GM18520 (cell line): ENCODE measurements around the gene NUMA1.

ENCODE experiments used
- ATAC-seq: cut with Tn5 transposase; IDR thresholded peaks from one replicate; pipeline ENCODE4 v1.9.1; 2021; ENCODE audit not compliant: unreplicated experiment

The NUMA1 gene

GRCh38 chr11:71979094-71979493 lies 101.2 kb downstream of the NUMA1 start:
- ATAC-seq = no peak

- no peak for ATAC-seq
These were observed 102.5 kb downstream of the NUMA1 start for GRCh38 chr11:71977743-71978418.

DNA sequence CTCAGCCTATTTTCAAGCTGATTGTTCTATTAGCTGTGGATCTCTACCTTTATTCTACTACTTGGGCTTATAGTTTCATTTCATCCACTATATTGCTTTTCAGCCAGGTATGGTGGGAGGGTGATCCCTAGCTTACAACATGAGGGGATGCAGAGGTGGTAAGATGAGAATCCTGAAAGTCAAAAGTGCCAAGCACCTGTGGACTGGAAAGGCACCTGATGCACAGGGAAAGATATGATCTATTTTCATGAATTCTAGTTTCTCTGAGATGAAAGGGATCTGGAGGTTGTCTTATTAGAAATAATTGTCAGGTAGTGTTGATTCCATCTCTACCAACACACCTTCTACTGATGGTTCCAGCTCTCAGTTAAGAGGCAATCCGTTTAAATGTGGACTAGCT lies 103.3 kb downstream of the NUMA1 start:
- ATAC-seq = no peak

GRCh38 chr11:71976551-71976950 lies 103.8 kb downstream of the NUMA1 start:
- no peak for ATAC-seq

DNA sequence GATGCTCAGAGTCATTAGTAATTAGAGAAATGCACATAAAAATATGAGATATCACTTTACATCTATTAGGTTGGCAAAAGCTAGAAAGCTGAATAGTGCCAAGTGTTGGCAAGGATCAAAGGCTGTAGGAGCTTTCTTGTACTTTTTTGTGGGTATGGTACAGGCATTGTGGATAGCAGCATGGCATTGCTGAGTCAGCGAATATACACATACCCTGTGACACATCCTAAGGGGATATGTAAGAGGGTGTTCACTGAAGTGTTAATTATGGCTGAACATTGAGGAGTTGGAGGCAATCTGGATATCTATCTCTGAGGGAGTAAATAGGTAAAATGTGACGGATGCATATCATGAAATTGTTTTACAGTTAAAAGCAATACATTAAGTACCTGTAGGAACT lies 108.7 kb downstream of the NUMA1 start:
- ATAC-seq = no peak

GRCh38 chr11:71964641-71965040 lies 115.7 kb downstream of the NUMA1 start:
- ATAC-seq = no peak

GRCh38 chr11:71963468-71963867 lies 116.9 kb downstream of the NUMA1 start:
- ATAC-seq = no peak

GRCh38 chr11:71962428-71963038 lies 117.8 kb downstream of the NUMA1 start:
- peak; percentile 77 for ATAC-seq

DNA sequence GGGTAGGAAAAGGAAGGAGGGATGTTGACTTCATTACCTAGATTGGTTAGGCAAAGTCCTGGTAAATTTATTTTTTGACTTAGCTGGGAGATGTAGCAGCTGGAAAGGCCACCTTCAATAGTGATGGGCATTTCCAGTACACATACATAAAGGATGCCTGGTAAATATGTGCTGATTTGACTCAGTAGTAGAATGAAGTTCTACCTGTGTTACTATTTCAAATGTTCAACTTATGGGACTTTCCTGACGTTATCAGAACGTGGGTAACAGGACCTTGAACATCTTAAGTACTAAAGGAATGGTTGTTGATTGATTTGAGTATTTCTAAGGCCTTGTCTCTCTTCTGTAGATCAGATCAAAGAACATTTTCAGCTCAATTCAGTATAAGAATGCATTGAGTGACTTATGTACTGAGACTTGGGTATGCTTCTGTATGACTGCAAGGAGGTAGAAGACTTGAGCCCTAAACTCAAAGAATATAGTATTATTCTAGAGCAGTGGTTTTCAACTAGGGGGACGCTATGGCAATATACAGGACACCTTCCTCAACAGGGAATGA lies 124.4 kb downstream of the NUMA1 start:
- ATAC-seq = no peak
